Glutamatergic neuron (in vitro differentiated cells): Measurements from ENCODE around the gene MSI2. TPM values are rescaled to one million over a fixed set of nuclear protein-coding genes. Genes with fewer than 3 reads are reported as not detected.

Source experiments
- DNase-seq: peaks from one replicate; pipeline ENCODE4 v3.0.0; 2022
- H3K27ac Mint-ChIP-seq: one replicate; pipeline ENCODE4 v1.8.0; 2020; ENCODE audit warnings: mild to moderate bottlenecking, mixed read lengths, inconsistent platforms; ENCODE audit not compliant: unreplicated experiment
- H3K27me3 Mint-ChIP-seq: one replicate; pipeline ENCODE4 v1.8.0; 2020; ENCODE audit warnings: mild to moderate bottlenecking, moderate library complexity, mixed read lengths, inconsistent platforms; ENCODE audit not compliant: unreplicated experiment
- H3K36me3 Mint-ChIP-seq: one replicate; pipeline ENCODE4 v1.8.0; 2020; ENCODE audit warnings: mild to moderate bottlenecking, mixed read lengths, inconsistent platforms; ENCODE audit not compliant: unreplicated experiment
- H3K4me1 Mint-ChIP-seq: one replicate; pipeline ENCODE4 v1.8.0; 2020; ENCODE audit warnings: mild to moderate bottlenecking, low read depth, mixed read lengths, inconsistent platforms; ENCODE audit not compliant: unreplicated experiment
- H3K4me3 Mint-ChIP-seq: one replicate; pipeline ENCODE4 v1.8.0; 2020; ENCODE audit warnings: mild to moderate bottlenecking, mixed read lengths, inconsistent platforms; ENCODE audit not compliant: unreplicated experiment
- H3K9me3 Mint-ChIP-seq: one replicate; pipeline ENCODE4 v1.8.0; 2020; ENCODE audit warnings: mild to moderate bottlenecking, moderate library complexity, mixed read lengths, inconsistent platforms; ENCODE audit not compliant: unreplicated experiment
- total RNA-seq: library from RNA; stranded (reverse); fragmentation: NEBNext Ultra II Directional; extraction: Animal tissue kit (Norgen Biotek cat#: 25700); gene quantifications from one replicate; pipeline ENCODE4 v1.2.1, GENCODE V29; 2021; ENCODE audit not compliant: unreplicated experiment
- TF ChIP-seq, protein P1 (sequence below): fragments of 200-600 bp; sonication (generic); IDR thresholded peaks from one replicate; pipeline ENCODE4 v1.5.0; 2021; ENCODE audit not compliant: partially characterized antibody, unreplicated experiment

MSI2 gene
- total RNA-seq, 1 donor from 2014 or later, result 141 TPM

DNA sequence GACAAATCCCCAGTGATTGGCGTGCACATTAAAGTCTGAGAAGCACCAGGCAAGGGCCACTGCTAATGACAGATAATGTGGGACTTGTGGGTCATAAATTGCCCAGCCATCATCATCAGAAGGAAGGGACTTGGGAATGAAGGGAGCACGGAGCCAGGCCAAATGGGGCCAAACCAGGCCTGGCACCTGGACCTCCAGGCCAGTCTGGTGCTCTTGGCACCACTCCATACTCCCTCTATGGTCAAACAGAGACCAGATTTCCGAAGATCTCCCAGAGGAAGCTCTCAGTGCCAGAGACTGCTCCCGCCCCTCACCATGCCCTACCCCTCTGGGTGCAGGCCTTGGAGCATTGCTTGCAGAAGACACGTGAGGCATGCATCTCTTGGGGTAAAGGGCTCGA is 346.6 kb downstream of the MSI2 start:
- H3K4me1 Mint-ChIP-seq, result peaks cover 23% of the 10 kb centered on the region
- H3K27me3 Mint-ChIP-seq, result peaks cover 6% of the 10 kb centered on the region
- no peak overlapping the region for H3K27ac Mint-ChIP-seq
- no peak overlapping the region for H3K4me3 Mint-ChIP-seq
- no peaks in the 10 kb centered on the region for H3K36me3 Mint-ChIP-seq
- TF ChIP-seq, protein P1, sequence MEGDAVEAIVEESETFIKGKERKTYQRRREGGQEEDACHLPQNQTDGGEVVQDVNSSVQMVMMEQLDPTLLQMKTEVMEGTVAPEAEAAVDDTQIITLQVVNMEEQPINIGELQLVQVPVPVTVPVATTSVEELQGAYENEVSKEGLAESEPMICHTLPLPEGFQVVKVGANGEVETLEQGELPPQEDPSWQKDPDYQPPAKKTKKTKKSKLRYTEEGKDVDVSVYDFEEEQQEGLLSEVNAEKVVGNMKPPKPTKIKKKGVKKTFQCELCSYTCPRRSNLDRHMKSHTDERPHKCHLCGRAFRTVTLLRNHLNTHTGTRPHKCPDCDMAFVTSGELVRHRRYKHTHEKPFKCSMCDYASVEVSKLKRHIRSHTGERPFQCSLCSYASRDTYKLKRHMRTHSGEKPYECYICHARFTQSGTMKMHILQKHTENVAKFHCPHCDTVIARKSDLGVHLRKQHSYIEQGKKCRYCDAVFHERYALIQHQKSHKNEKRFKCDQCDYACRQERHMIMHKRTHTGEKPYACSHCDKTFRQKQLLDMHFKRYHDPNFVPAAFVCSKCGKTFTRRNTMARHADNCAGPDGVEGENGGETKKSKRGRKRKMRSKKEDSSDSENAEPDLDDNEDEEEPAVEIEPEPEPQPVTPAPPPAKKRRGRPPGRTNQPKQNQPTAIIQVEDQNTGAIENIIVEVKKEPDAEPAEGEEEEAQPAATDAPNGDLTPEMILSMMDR, result no peak
- H3K9me3 Mint-ChIP-seq, result peaks cover 7% of the 10 kb centered on the region
- no peak for DNase-seq

- Mint-ChIP-seq H3K27me3 (peaks cover 6% of the 10 kb centered on the region), H3K4me1 (peaks cover 19% of the 10 kb centered on the region), H3K9me3 (peaks cover 7% of the 10 kb centered on the region), H3K4me3 (no peak overlapping the region), H3K36me3 (no peaks in the 10 kb centered on the region), H3K27ac (no peak overlapping the region)
- DNase-seq, result no peak
- TF ChIP-seq, protein P1, result no peak
Observed at GRCh38 chr17:57603546-57603945, 347.2 kb downstream of the MSI2 start.

DNA sequence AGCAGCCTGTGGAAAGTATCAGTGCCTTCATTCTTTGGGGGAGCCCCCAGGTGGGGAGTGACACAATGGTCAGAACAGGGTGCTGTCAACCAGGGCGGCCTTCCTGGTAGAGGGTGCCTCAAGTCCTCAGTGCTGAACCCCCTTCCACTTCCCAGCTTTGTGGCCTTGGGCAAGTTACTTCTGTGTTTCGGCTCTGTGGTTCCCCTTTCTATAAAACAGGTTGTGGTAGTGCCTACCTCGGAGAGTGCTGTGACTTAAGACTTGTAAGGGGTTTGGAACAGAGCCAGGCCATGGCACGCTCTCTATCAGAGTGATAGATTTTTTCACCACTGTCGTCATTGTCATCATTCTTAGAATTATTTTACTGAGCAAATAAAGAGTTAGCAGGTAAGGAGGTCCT is 347.7 kb downstream of the MSI2 start:
- Mint-ChIP-seq H3K9me3 (peaks cover 5% of the 10 kb centered on the region), H3K27me3 (peaks cover 9% of the 10 kb centered on the region), H3K27ac (no peak overlapping the region), H3K4me3 (no peak overlapping the region), H3K36me3 (no peaks in the 10 kb centered on the region), H3K4me1 (peaks cover 19% of the 10 kb centered on the region)
- TF ChIP-seq, protein P1, result no peak
- DNase-seq, result no peak

- peaks cover 4% of the 10 kb centered on the region for H3K9me3 Mint-ChIP-seq
- H3K36me3 Mint-ChIP-seq, result no peaks in the 10 kb centered on the region
- peak overlapping the region; percentile 2 for H3K4me3 Mint-ChIP-seq
- H3K4me1 Mint-ChIP-seq, result peaks cover 19% of the 10 kb centered on the region
- H3K27me3 Mint-ChIP-seq, result peaks cover 12% of the 10 kb centered on the region
- peak overlapping the region; percentile 81 for H3K27ac Mint-ChIP-seq
- TF ChIP-seq, protein P1, result no peak
- peak; percentile 35 for DNase-seq
Observed at GRCh38 chr17:57604771-57605674, 348.7 kb downstream of the MSI2 start.

- peak overlapping the region; percentile 2 for H3K4me3 Mint-ChIP-seq
- H3K9me3 Mint-ChIP-seq, result peaks cover 4% of the 10 kb centered on the region
- no peaks in the 10 kb centered on the region for H3K36me3 Mint-ChIP-seq
- TF ChIP-seq, protein P1, result no peak
- H3K27me3 Mint-ChIP-seq, result peaks cover 12% of the 10 kb centered on the region
- no peak for DNase-seq
- peak overlapping the region; percentile 81 for H3K27ac Mint-ChIP-seq
- H3K4me1 Mint-ChIP-seq, result peaks cover 19% of the 10 kb centered on the region
Observed at GRCh38 chr17:57605675-57606105, 349.4 kb downstream of the MSI2 start.
